ENCODE data around the gene CCDC70.

Gene CCDC70

GRCh38 chr13:51856027-51856736 lies 5.6 kb upstream of the CCDC70 start:
- TF ChIP-seq, protein P1, sequence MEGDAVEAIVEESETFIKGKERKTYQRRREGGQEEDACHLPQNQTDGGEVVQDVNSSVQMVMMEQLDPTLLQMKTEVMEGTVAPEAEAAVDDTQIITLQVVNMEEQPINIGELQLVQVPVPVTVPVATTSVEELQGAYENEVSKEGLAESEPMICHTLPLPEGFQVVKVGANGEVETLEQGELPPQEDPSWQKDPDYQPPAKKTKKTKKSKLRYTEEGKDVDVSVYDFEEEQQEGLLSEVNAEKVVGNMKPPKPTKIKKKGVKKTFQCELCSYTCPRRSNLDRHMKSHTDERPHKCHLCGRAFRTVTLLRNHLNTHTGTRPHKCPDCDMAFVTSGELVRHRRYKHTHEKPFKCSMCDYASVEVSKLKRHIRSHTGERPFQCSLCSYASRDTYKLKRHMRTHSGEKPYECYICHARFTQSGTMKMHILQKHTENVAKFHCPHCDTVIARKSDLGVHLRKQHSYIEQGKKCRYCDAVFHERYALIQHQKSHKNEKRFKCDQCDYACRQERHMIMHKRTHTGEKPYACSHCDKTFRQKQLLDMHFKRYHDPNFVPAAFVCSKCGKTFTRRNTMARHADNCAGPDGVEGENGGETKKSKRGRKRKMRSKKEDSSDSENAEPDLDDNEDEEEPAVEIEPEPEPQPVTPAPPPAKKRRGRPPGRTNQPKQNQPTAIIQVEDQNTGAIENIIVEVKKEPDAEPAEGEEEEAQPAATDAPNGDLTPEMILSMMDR (IDR thresholded peaks at IDR 0.05) = no peak

GRCh38 chr13:51856998-51857397 lies 4.8 kb upstream of the CCDC70 start:
- TF ChIP-seq, protein P1 (IDR thresholded peaks at IDR 0.05) = no peak

DNA sequence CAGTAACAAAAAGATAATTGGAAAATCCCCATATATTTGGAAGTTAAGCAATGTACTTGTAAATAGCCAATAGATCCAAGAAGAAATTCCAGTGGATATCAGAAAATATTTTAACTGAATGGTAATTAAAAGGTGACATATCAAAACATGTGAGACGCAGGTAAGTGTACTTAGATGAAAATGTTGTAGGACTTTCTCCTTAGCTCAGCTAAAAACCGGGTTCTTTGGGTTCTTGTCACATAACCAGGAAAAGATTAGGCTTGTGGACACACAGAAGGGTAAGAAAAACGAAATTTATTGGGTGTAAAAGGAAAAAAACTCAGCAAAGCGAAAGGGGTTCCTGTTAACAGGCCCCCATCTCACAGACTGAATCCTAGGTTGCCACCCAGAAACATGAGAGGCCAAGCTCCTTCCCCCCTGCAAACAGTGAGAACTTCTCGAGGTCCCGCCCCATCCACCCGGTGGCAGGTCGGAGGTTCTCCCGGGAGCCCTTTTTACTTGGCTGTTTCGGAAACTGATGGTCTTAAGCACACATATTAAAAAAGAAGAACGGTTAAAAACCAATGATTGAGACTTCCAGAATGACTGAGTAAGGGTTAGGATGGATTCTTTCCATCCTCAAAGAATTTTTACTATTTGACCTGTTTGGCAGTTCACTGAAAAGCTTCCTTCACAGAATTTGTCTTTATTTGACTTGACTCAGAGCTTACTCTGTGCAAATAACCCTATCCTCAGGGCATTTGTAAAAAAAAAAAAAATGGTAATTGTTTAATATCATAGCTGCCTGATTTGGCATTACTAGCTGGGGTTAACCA lies 3.1 kb upstream of the CCDC70 start:
- TF ChIP-seq, protein P1 (IDR thresholded peaks at IDR 0.05) = no peak

GRCh38 chr13:51862957-51863356 lies 1.2 kb downstream of the CCDC70 start:
- TF ChIP-seq, protein P1 (IDR thresholded peaks at IDR 0.05) = no peak

GRCh38 chr13:51865838-51866237 lies 4.1 kb downstream of the CCDC70 start:
- TF ChIP-seq, protein P1 (IDR thresholded peaks at IDR 0.05) = no peak

- TF ChIP-seq, protein P1 (IDR thresholded peaks at IDR 0.05) = no peak
These were observed 5.3 kb downstream of the CCDC70 start for GRCh38 chr13:51867062-51867461.

GRCh38 chr13:51869916-51870315 lies 8.1 kb downstream of the CCDC70 start:
- TF ChIP-seq, protein P1 (IDR thresholded peaks at IDR 0.05) = no peak
